Progenitor cell of endocrine pancreas (in vitro differentiated cells): ENCODE data around the gene BLOC1S3. TPM values are rescaled to one million over a fixed set of nuclear protein-coding genes. Genes with fewer than 3 reads are reported as not detected.

ENCODE experiments used
- DNase-seq: peaks from one replicate; pipeline ENCODE4 v3.0.0; 2021; ENCODE audit warnings: low spot score; ENCODE audit not compliant: unreplicated experiment
- H3K27ac Mint-ChIP-seq: 2 replicates; pipeline ENCODE4 v1.8.0; 2021; ENCODE audit warnings: mild to moderate bottlenecking, moderate library complexity, mixed read lengths
- H3K27me3 Mint-ChIP-seq: 2 replicates; pipeline ENCODE4 v1.8.0; 2021; ENCODE audit warnings: mixed read lengths
- H3K36me3 Mint-ChIP-seq: 2 replicates; pipeline ENCODE4 v1.8.0; 2022; ENCODE audit warnings: mixed read lengths; ENCODE audit not compliant: insufficient read depth
- H3K4me1 Mint-ChIP-seq: 2 replicates; pipeline ENCODE4 v1.8.0; 2021; ENCODE audit warnings: low read depth, mixed read lengths
- H3K4me3 Mint-ChIP-seq: 2 replicates; pipeline ENCODE4 v1.8.0; 2021; ENCODE audit warnings: low read depth, mild to moderate bottlenecking, moderate library complexity, mixed read lengths
- H3K9me3 Mint-ChIP-seq: 2 replicates; pipeline ENCODE4 v1.8.0; 2021; ENCODE audit warnings: low read depth, mixed read lengths
- CTCF ChIP-seq: fragments of 200-600 bp; sonication (generic); IDR thresholded peaks from one replicate; pipeline ENCODE4 v1.5.0; 2021; ENCODE audit warnings: antibody characterized with exemption, mild to moderate bottlenecking; ENCODE audit not compliant: unreplicated experiment
- total RNA-seq: library from RNA; stranded (reverse); gene quantifications from 2 replicates; pipeline ENCODE4 v1.2.1, GENCODE V29; 2021

BLOC1S3 gene
- total RNA-seq, 1 donor from 2014 or later = 8.7 TPM

GRCh38 chr19:45175515-45176345, 2.9 kb upstream of the BLOC1S3 start:
- Mint-ChIP-seq H3K4me3 (peak overlapping the region; percentile 58), H3K36me3 (no peaks in the 10 kb centered on the region), H3K4me1 (peaks cover 14% of the 10 kb centered on the region), H3K27me3 (no peaks in the 10 kb centered on the region), H3K9me3 (no peaks in the 10 kb centered on the region), H3K27ac (no peak overlapping the region)
- DNase-seq = no peak
- TF ChIP-seq CTCF = no peak

GRCh38 chr19:45177817-45178261, 745 bp upstream of the BLOC1S3 start, which contains the start of gene TRAPPC6A:
TSS of gene TRAPPC6A (minus strand) at chr19:45178237. CDS start at chr19:45178218, 19 bp downstream.
- peaks cover 1% of the 10 kb centered on the region for H3K36me3 Mint-ChIP-seq
- no peaks in the 10 kb centered on the region for H3K27me3 Mint-ChIP-seq
- no peak for TF ChIP-seq CTCF
- no peak for DNase-seq
- H3K9me3 Mint-ChIP-seq = no peaks in the 10 kb centered on the region
- H3K4me1 Mint-ChIP-seq = peaks cover 14% of the 10 kb centered on the region
- peak within 1 kb of the TSS; percentile 90 for H3K4me3 Mint-ChIP-seq
- peak within 1 kb of the TSS; percentile 95 for H3K27ac Mint-ChIP-seq

- Mint-ChIP-seq H3K36me3 (peaks cover 1% of the 10 kb centered on the region), H3K4me1 (peaks cover 14% of the 10 kb centered on the region), H3K27me3 (no peaks in the 10 kb centered on the region), H3K4me3 (peak overlapping the region; percentile 90), H3K27ac (peak overlapping the region; percentile 95), H3K9me3 (no peaks in the 10 kb centered on the region)
- DNase-seq = no peak
- TF ChIP-seq CTCF = no peak
Measured at GRCh38 chr19:45179072-45179891, 698 bp downstream of the BLOC1S3 start.

- Mint-ChIP-seq H3K9me3 (no peaks in the 10 kb centered on the region), H3K4me1 (peaks cover 14% of the 10 kb centered on the region), H3K4me3 (peak overlapping the region; percentile 72), H3K27me3 (no peaks in the 10 kb centered on the region), H3K36me3 (peaks cover 1% of the 10 kb centered on the region), H3K27ac (no peak overlapping the region)
- TF ChIP-seq CTCF = no peak
- no peak for DNase-seq
Measured at GRCh38 chr19:45179892-45180370, 1.3 kb downstream of the BLOC1S3 start.

- DNase-seq = no peak
- Mint-ChIP-seq H3K4me1 (peaks cover 12% of the 10 kb centered on the region), H3K36me3 (peaks cover 1% of the 10 kb centered on the region), H3K9me3 (no peaks in the 10 kb centered on the region), H3K27ac (no peak overlapping the region), H3K27me3 (no peaks in the 10 kb centered on the region), H3K4me3 (peak overlapping the region; percentile 72)
- no peak for TF ChIP-seq CTCF
Measured at GRCh38 chr19:45180936-45181335, 2.4 kb downstream of the BLOC1S3 start.
